ENCODE measurements around the gene C17orf50. TPM values are rescaled to one million over a fixed set of nuclear protein-coding genes. Genes with fewer than 3 reads are reported as not detected.
A peak's percentile ranks its signal among the peaks of the same experiment; 100 is the strongest.

C17orf50 gene
- total RNA-seq, 2 experiments from 2014 or later, result not detected

GRCh38 chr17:35736236-35736635, 24.5 kb upstream of the C17orf50 start:
- H3K27me3 Mint-ChIP-seq (ENCODE audit: low read depth), result peaks cover 10% of the 10 kb centered on the region
- no peak overlapping the region for H3K27ac Mint-ChIP-seq
- no peaks in the 10 kb centered on the region for H3K9me3 Mint-ChIP-seq
- DNase-seq, result no peak
- H3K4me3 Mint-ChIP-seq, result no peak overlapping the region
- H3K36me3 Mint-ChIP-seq (ENCODE audit: low read depth), result no peaks in the 10 kb centered on the region
- CTCF ChIA-PET, result interaction anchor here (1.0 to 1.8 kb wide), 2 partner anchors 11 to 21 kb away, joined by 3 to 5 read pairs; no protein-coding TSS in a partner anchor
- intact Hi-C loops (cut with micrococcal nuclease), result no loop called here
- peaks cover 3% of the 10 kb centered on the region for H3K4me1 Mint-ChIP-seq (ENCODE audit: low read depth)

- H3K27me3 Mint-ChIP-seq (ENCODE audit: low read depth), result peaks cover 24% of the 10 kb centered on the region
- no peaks in the 10 kb centered on the region for H3K36me3 Mint-ChIP-seq (ENCODE audit: low read depth)
- H3K4me3 Mint-ChIP-seq, result no peak overlapping the region
- no peak overlapping the region for H3K27ac Mint-ChIP-seq
- intact Hi-C loops (cut with micrococcal nuclease), result no loop called here
- peaks cover 6% of the 10 kb centered on the region for H3K4me1 Mint-ChIP-seq (ENCODE audit: low read depth)
- H3K9me3 Mint-ChIP-seq, result no peaks in the 10 kb centered on the region
- CTCF ChIA-PET, result interaction anchor here (0.5 kb wide), 2 partner anchors 16 to 32 kb away, joined by 3 to 4 read pairs; no protein-coding TSS in a partner anchor
- DNase-seq, result no peak
Observed at GRCh38 chr17:35738519-35739133, 22.1 kb upstream of the C17orf50 start.

- H3K36me3 Mint-ChIP-seq (ENCODE audit: low read depth), result no peaks in the 10 kb centered on the region
- peaks cover 30% of the 10 kb centered on the region for H3K27me3 Mint-ChIP-seq (ENCODE audit: low read depth)
- no peaks in the 10 kb centered on the region for H3K9me3 Mint-ChIP-seq
- H3K27ac Mint-ChIP-seq, result no peak overlapping the region
- CTCF ChIA-PET, result interaction anchor here (0.8 to 1.0 kb wide), 2 partner anchors 9 to 14 kb away, joined by 3 to 4 read pairs; partner anchors contain the start of gene RASL10B
- H3K4me1 Mint-ChIP-seq (ENCODE audit: low read depth), result peaks cover 6% of the 10 kb centered on the region
- H3K4me3 Mint-ChIP-seq, result no peak overlapping the region
- DNase-seq, result no peak
- intact Hi-C loops (cut with micrococcal nuclease), result loop anchor here (10.0 kb wide), 1 partner anchor 205 kb away; the partner anchor contains the start of gene SLFN12L
Observed at GRCh38 chr17:35740216-35740615, 20.5 kb upstream of the C17orf50 start.

GRCh38 chr17:35740997-35741931, 19.4 kb upstream of the C17orf50 start:
- Mint-ChIP-seq H3K4me1 (ENCODE audit: low read depth) (peaks cover 6% of the 10 kb centered on the region), H3K27ac (no peak overlapping the region)
- intact Hi-C loops (cut with micrococcal nuclease), result loop anchor here (10.0 kb wide), 1 partner anchor 206 kb away; the partner anchor contains the start of gene SLFN12L

GRCh38 chr17:35742496-35742895, 18.2 kb upstream of the C17orf50 start:
- CTCF ChIA-PET, result no interaction called here
- no peak for DNase-seq
- Mint-ChIP-seq H3K4me1 (ENCODE audit: low read depth) (peaks cover 6% of the 10 kb centered on the region), H3K27me3 (ENCODE audit: low read depth) (peaks cover 30% of the 10 kb centered on the region), H3K36me3 (ENCODE audit: low read depth) (no peaks in the 10 kb centered on the region), H3K9me3 (no peaks in the 10 kb centered on the region), H3K4me3 (no peak overlapping the region), H3K27ac (no peak overlapping the region)
- intact Hi-C loops (cut with micrococcal nuclease), result loop anchor here (10.0 kb wide), 1 partner anchor 208 kb away; the partner anchor contains the start of gene SLFN12L

More at GRCh38 chr17:35740997-35741931, 19.4 kb upstream of the C17orf50 start:
- no peaks in the 10 kb centered on the region for H3K36me3 Mint-ChIP-seq (ENCODE audit: low read depth)
- no peaks in the 10 kb centered on the region for H3K9me3 Mint-ChIP-seq
- H3K27me3 Mint-ChIP-seq (ENCODE audit: low read depth), result peaks cover 30% of the 10 kb centered on the region
- peak; percentile 38 for DNase-seq
- peak overlapping the region; percentile 36 for H3K4me3 Mint-ChIP-seq
- CTCF ChIA-PET, result no interaction called here

GRCh38 chr17:35742896-35743477, 17.7 kb upstream of the C17orf50 start:
- intact Hi-C loops (cut with micrococcal nuclease), result loop anchor here (10.0 kb wide), 1 partner anchor 208 kb away; the partner anchor contains the start of gene SLFN12L
- no peak overlapping the region for H3K27ac Mint-ChIP-seq

GRCh38 chr17:35743626-35744328, 16.9 kb upstream of the C17orf50 start:
- no peak overlapping the region for H3K27ac Mint-ChIP-seq
- DNase-seq, result peak; percentile 40
- peaks cover 12% of the 10 kb centered on the region for H3K4me1 Mint-ChIP-seq (ENCODE audit: low read depth)
- CTCF ChIA-PET, result interaction anchor here (0.8 to 2.5 kb wide), 4 partner anchors 13 to 130 kb away, joined by 3 to 8 read pairs (median 5); partner anchors contain the start of gene RASL10B
- no peak overlapping the region for H3K4me3 Mint-ChIP-seq
- peaks cover 37% of the 10 kb centered on the region for H3K27me3 Mint-ChIP-seq (ENCODE audit: low read depth)
- no peaks in the 10 kb centered on the region for H3K9me3 Mint-ChIP-seq
- intact Hi-C loops (cut with micrococcal nuclease), result loop anchor here (10.0 kb wide), 1 partner anchor 209 kb away; the partner anchor contains the start of gene SLFN12L
- no peaks in the 10 kb centered on the region for H3K36me3 Mint-ChIP-seq (ENCODE audit: low read depth)

More at GRCh38 chr17:35742896-35743477, 17.7 kb upstream of the C17orf50 start:
- Mint-ChIP-seq H3K36me3 (ENCODE audit: low read depth) (no peaks in the 10 kb centered on the region), H3K4me1 (ENCODE audit: low read depth) (peaks cover 7% of the 10 kb centered on the region), H3K4me3 (no peak overlapping the region), H3K27me3 (ENCODE audit: low read depth) (peaks cover 30% of the 10 kb centered on the region), H3K9me3 (no peaks in the 10 kb centered on the region)
- CTCF ChIA-PET, result interaction anchor here (1.2 to 2.5 kb wide), 2 partner anchors 12 to 130 kb away, joined by 6 to 8 read pairs; partner anchors contain the start of gene RASL10B
- DNase-seq, result no peak

- no peaks in the 10 kb centered on the region for H3K9me3 Mint-ChIP-seq
- H3K27me3 Mint-ChIP-seq (ENCODE audit: low read depth), result peaks cover 45% of the 10 kb centered on the region
- no peak for DNase-seq
- no peaks in the 10 kb centered on the region for H3K36me3 Mint-ChIP-seq (ENCODE audit: low read depth)
- H3K4me3 Mint-ChIP-seq, result no peak overlapping the region
- H3K27ac Mint-ChIP-seq, result no peak overlapping the region
- CTCF ChIA-PET, result interaction anchor here (0.8 to 2.5 kb wide), 5 partner anchors 13 to 434 kb away, joined by 3 to 8 read pairs (median 4); partner anchors contain the start of gene RASL10B
- peaks cover 15% of the 10 kb centered on the region for H3K4me1 Mint-ChIP-seq (ENCODE audit: low read depth)
- intact Hi-C loops (cut with micrococcal nuclease), result loop anchor here (10.0 kb wide), 1 partner anchor 210 kb away; the partner anchor contains the start of gene SLFN12L
Observed at GRCh38 chr17:35744830-35745229, 15.9 kb upstream of the C17orf50 start.

GRCh38 chr17:35745246-35745645, 15.4 kb upstream of the C17orf50 start:
- no peak overlapping the region for H3K27ac Mint-ChIP-seq
- no peak for DNase-seq
- H3K27me3 Mint-ChIP-seq (ENCODE audit: low read depth), result peaks cover 45% of the 10 kb centered on the region
- H3K4me3 Mint-ChIP-seq, result no peak overlapping the region
- no peaks in the 10 kb centered on the region for H3K9me3 Mint-ChIP-seq
- CTCF ChIA-PET, result interaction anchor here (1.3 to 2.5 kb wide), 4 partner anchors 13 to 434 kb away, joined by 3 to 8 read pairs (median 5); partner anchors contain the start of gene RASL10B
- intact Hi-C loops (cut with micrococcal nuclease), result loop anchor here (10.0 kb wide), 1 partner anchor 210 kb away; the partner anchor contains the start of gene SLFN12L
- H3K36me3 Mint-ChIP-seq (ENCODE audit: low read depth), result no peaks in the 10 kb centered on the region
- H3K4me1 Mint-ChIP-seq (ENCODE audit: low read depth), result peaks cover 18% of the 10 kb centered on the region

GRCh38 chr17:35745749-35746320, 14.9 kb upstream of the C17orf50 start:
- no peak for DNase-seq
- no peak overlapping the region for H3K27ac Mint-ChIP-seq
- intact Hi-C loops (cut with micrococcal nuclease), result loop anchor here (2.0 to 10.0 kb wide), 3 partner anchors 191 to 433 kb away; partner anchors contain the start of gene SLFN12L
- H3K36me3 Mint-ChIP-seq (ENCODE audit: low read depth), result no peaks in the 10 kb centered on the region
- CTCF ChIA-PET, result interaction anchor here (0.6 to 5.4 kb wide), 6 partner anchors 15 to 435 kb away, joined by 3 to 53 read pairs (median 7); partner anchors contain the start of gene RASL10B
- peaks cover 21% of the 10 kb centered on the region for H3K4me1 Mint-ChIP-seq (ENCODE audit: low read depth)
- no peaks in the 10 kb centered on the region for H3K9me3 Mint-ChIP-seq
- H3K4me3 Mint-ChIP-seq, result no peak overlapping the region
- peaks cover 47% of the 10 kb centered on the region for H3K27me3 Mint-ChIP-seq (ENCODE audit: low read depth)

Measured in activated naive CD4-positive, alpha-beta T cell treated with anti-CD3 and anti-CD28 coated beads for 36 hours (primary cell).